Activated CD4-positive, alpha-beta memory T cell treated with anti-CD3 and anti-CD28 coated beads, Interleukin-2, amount 10 ng/mL, durations not matched to agents 7 days and 5 days (primary cell): ENCODE results near the gene SV2C. TPM values are rescaled to one million over a fixed set of nuclear protein-coding genes. Genes with fewer than 3 reads are reported as not detected.

Experiments
- CTCF ChIA-PET: fragments of 350-600 bp; sonication (Branson Sonifier 250); formaldehyde crosslinking; loops from one replicate; lab custom pipeline; 2021; ENCODE audit warnings: antibody characterized with exemption, inconsistent platforms; lab: Charles Lee
- POLR2A ChIA-PET: fragments of 350-600 bp; sonication (Branson Sonifier 250); formaldehyde crosslinking; loops from one replicate; lab custom pipeline; 2021; ENCODE audit warnings: antibody characterized with exemption; lab: Charles Lee
- DNase-seq: peaks from one replicate; pipeline ENCODE4 v3.0.0-alpha.2; 2020
- H3K27ac Mint-ChIP-seq: one replicate; pipeline ENCODE4 v1.8.0; 2021; ENCODE audit warnings: mild to moderate bottlenecking, mixed read lengths
- H3K27me3 Mint-ChIP-seq: one replicate; pipeline ENCODE4 v1.8.0; 2021; ENCODE audit warnings: mixed read lengths
- H3K36me3 Mint-ChIP-seq: one replicate; pipeline ENCODE4 v1.8.0; 2021; ENCODE audit warnings: low read depth, mixed read lengths
- H3K4me1 Mint-ChIP-seq: one replicate; pipeline ENCODE4 v1.8.0; 2021; ENCODE audit warnings: mixed read lengths
- H3K4me3 Mint-ChIP-seq: one replicate; pipeline ENCODE4 v1.8.0; 2021; ENCODE audit warnings: mild to moderate bottlenecking, mixed read lengths
- H3K9me3 Mint-ChIP-seq: one replicate; pipeline ENCODE4 v1.8.0; 2021; ENCODE audit warnings: mixed read lengths
- total RNA-seq, 2 experiments: library from RNA; stranded (reverse); gene quantifications; one replicate each; pipeline ENCODE4 v1.2.3, GENCODE V29; 2021

Gene SV2C
- total RNA-seq, 2 experiments from 2014 or later: 0.28 to 0.33 TPM

- peak; percentile 72 for DNase-seq
- CTCF ChIA-PET: interaction anchor here (0.6 to 3.8 kb wide), 50 partner anchors 9 to 938 kb away, joined by 3 to 42 read pairs (median 4); partner anchors contain the start of gene ANKRD31
- POLR2A ChIA-PET: interaction anchor here (0.9 to 2.2 kb wide), 14 partner anchors 9 to 599 kb away, joined by 3 to 12 read pairs (median 4); partner anchors contain the start of genes IQGAP2 and POC5
- peak overlapping the region; percentile 30 for H3K4me3 Mint-ChIP-seq
- peak overlapping the region; percentile 92 for H3K27ac Mint-ChIP-seq
- H3K9me3 Mint-ChIP-seq: no peaks in the 10 kb centered on the region
- peaks cover 42% of the 10 kb centered on the region for H3K4me1 Mint-ChIP-seq
- no peaks in the 10 kb centered on the region for H3K27me3 Mint-ChIP-seq
- H3K36me3 Mint-ChIP-seq: peaks cover 3% of the 10 kb centered on the region
Observed at GRCh38 chr5:76175051-76175666, 92.0 kb downstream of the SV2C start.

GRCh38 chr5:76175821-76176403, 92.7 kb downstream of the SV2C start:
- Mint-ChIP-seq H3K36me3 (peaks cover 3% of the 10 kb centered on the region), H3K4me1 (peaks cover 42% of the 10 kb centered on the region), H3K4me3 (peak overlapping the region; percentile 59), H3K27ac (peak overlapping the region; percentile 92), H3K9me3 (no peaks in the 10 kb centered on the region), H3K27me3 (no peaks in the 10 kb centered on the region)
- POLR2A ChIA-PET: interaction anchor here (0.9 to 2.2 kb wide), 12 partner anchors 10 to 598 kb away, joined by 3 to 12 read pairs (median 6); partner anchors contain the start of genes IQGAP2 and POC5
- CTCF ChIA-PET: interaction anchor here (0.6 to 3.8 kb wide), 45 partner anchors 8 to 939 kb away, joined by 3 to 42 read pairs (median 4); partner anchors contain the start of gene ANKRD31
- peak; percentile 45 for DNase-seq

- Mint-ChIP-seq H3K9me3 (peaks cover 2% of the 10 kb centered on the region), H3K36me3 (peaks cover 3% of the 10 kb centered on the region), H3K27ac (no peak overlapping the region), H3K4me1 (peaks cover 44% of the 10 kb centered on the region), H3K27me3 (no peaks in the 10 kb centered on the region), H3K4me3 (no peak overlapping the region)
- DNase-seq: no peak
- POLR2A ChIA-PET: no interaction called here
- CTCF ChIA-PET: no interaction called here
Observed at GRCh38 chr5:76177978-76178377, 94.8 kb downstream of the SV2C start.

GRCh38 chr5:76178913-76179312, 95.7 kb downstream of the SV2C start:
- Mint-ChIP-seq H3K4me3 (no peak overlapping the region), H3K4me1 (peaks cover 47% of the 10 kb centered on the region), H3K27ac (no peak overlapping the region), H3K9me3 (peaks cover 5% of the 10 kb centered on the region), H3K27me3 (no peaks in the 10 kb centered on the region), H3K36me3 (peaks cover 9% of the 10 kb centered on the region)
- ChIA-PET POLR2A (no interaction called here), CTCF (no interaction called here)
- no peak for DNase-seq

GRCh38 chr5:76180814-76181805, 97.9 kb downstream of the SV2C start:
- CTCF ChIA-PET: interaction anchor here (0.7 to 1.2 kb wide), 3 partner anchors 28 to 563 kb away, joined by 3 to 5 read pairs (median 4); no protein-coding TSS in a partner anchor

GRCh38 chr5:76187386-76187785, 104.2 kb downstream of the SV2C start:
- ChIA-PET CTCF (interaction anchor here (1.0 to 1.3 kb wide), 2 partner anchors 22 to 69 kb away, joined by 4 to 5 read pairs; no protein-coding TSS in a partner anchor), POLR2A (no interaction called here)
- peaks cover 22% of the 10 kb centered on the region for H3K36me3 Mint-ChIP-seq
- H3K27ac Mint-ChIP-seq: no peak overlapping the region
- no peak overlapping the region for H3K4me3 Mint-ChIP-seq
- H3K27me3 Mint-ChIP-seq: no peaks in the 10 kb centered on the region
- H3K9me3 Mint-ChIP-seq: peaks cover 29% of the 10 kb centered on the region
- peaks cover 4% of the 10 kb centered on the region for H3K4me1 Mint-ChIP-seq
- DNase-seq: no peak

More at GRCh38 chr5:76180814-76181805, 97.9 kb downstream of the SV2C start:
- peaks cover 33% of the 10 kb centered on the region for H3K4me1 Mint-ChIP-seq
- peaks cover 23% of the 10 kb centered on the region for H3K36me3 Mint-ChIP-seq
- H3K4me3 Mint-ChIP-seq: no peak overlapping the region
- POLR2A ChIA-PET: interaction anchor here (0.7 to 1.4 kb wide), 5 partner anchors 15 to 362 kb away, joined by 3 to 8 read pairs (median 6); no protein-coding TSS in a partner anchor
- H3K9me3 Mint-ChIP-seq: peaks cover 14% of the 10 kb centered on the region
- peak; percentile 73 for DNase-seq
- H3K27ac Mint-ChIP-seq: no peak overlapping the region
- no peaks in the 10 kb centered on the region for H3K27me3 Mint-ChIP-seq

GRCh38 chr5:76190356-76190755, 107.2 kb downstream of the SV2C start:
- peaks cover 21% of the 10 kb centered on the region for H3K9me3 Mint-ChIP-seq

GRCh38 chr5:76192837-76193236, 109.7 kb downstream of the SV2C start:
- ChIA-PET POLR2A (no interaction called here), CTCF (interaction anchor here (0.6 to 2.2 kb wide), 4 partner anchors 16 to 195 kb away, joined by 3 to 7 read pairs (median 4); no protein-coding TSS in a partner anchor)
- Mint-ChIP-seq H3K27me3 (peaks cover 11% of the 10 kb centered on the region), H3K9me3 (peaks cover 6% of the 10 kb centered on the region), H3K4me1 (no peaks in the 10 kb centered on the region), H3K4me3 (no peak overlapping the region), H3K36me3 (no peaks in the 10 kb centered on the region), H3K27ac (no peak overlapping the region)
- no peak for DNase-seq

More at GRCh38 chr5:76190356-76190755, 107.2 kb downstream of the SV2C start:
- Mint-ChIP-seq H3K4me3 (no peak overlapping the region), H3K27me3 (peaks cover 6% of the 10 kb centered on the region), H3K4me1 (no peaks in the 10 kb centered on the region), H3K27ac (no peak overlapping the region), H3K36me3 (peaks cover 7% of the 10 kb centered on the region)
- CTCF ChIA-PET: interaction anchor here (1.3 kb wide), 1 partner anchor 15 kb away, joined by 3 read pairs; no protein-coding TSS in a partner anchor
- POLR2A ChIA-PET: no interaction called here
- DNase-seq: no peak

GRCh38 chr5:76193635-76194034, 110.5 kb downstream of the SV2C start:
- CTCF ChIA-PET: interaction anchor here (1.6 to 2.2 kb wide), 3 partner anchors 15 to 47 kb away, joined by 4 to 7 read pairs (median 5); no protein-coding TSS in a partner anchor
- DNase-seq: no peak
- Mint-ChIP-seq H3K27ac (no peak overlapping the region), H3K4me1 (no peaks in the 10 kb centered on the region), H3K27me3 (peaks cover 11% of the 10 kb centered on the region), H3K4me3 (no peak overlapping the region), H3K9me3 (peaks cover 6% of the 10 kb centered on the region), H3K36me3 (no peaks in the 10 kb centered on the region)
- POLR2A ChIA-PET: no interaction called here

- Mint-ChIP-seq H3K4me1 (no peaks in the 10 kb centered on the region), H3K27me3 (peaks cover 11% of the 10 kb centered on the region), H3K36me3 (no peaks in the 10 kb centered on the region), H3K27ac (no peak overlapping the region), H3K9me3 (peaks cover 6% of the 10 kb centered on the region), H3K4me3 (no peak overlapping the region)
- DNase-seq: no peak
- POLR2A ChIA-PET: no interaction called here
- CTCF ChIA-PET: no interaction called here
Observed at GRCh38 chr5:76194340-76194739, 111.2 kb downstream of the SV2C start.

GRCh38 chr5:76196457-76196856, 113.3 kb downstream of the SV2C start:
- Mint-ChIP-seq H3K9me3 (no peaks in the 10 kb centered on the region), H3K36me3 (no peaks in the 10 kb centered on the region), H3K4me1 (peaks cover 1% of the 10 kb centered on the region), H3K27ac (no peak overlapping the region), H3K4me3 (no peak overlapping the region), H3K27me3 (peaks cover 11% of the 10 kb centered on the region)
- CTCF ChIA-PET: interaction anchor here (1.9 kb wide), 1 partner anchor 21 kb away, joined by 9 read pairs; no protein-coding TSS in a partner anchor
- POLR2A ChIA-PET: no interaction called here
- DNase-seq: no peak

- no peak overlapping the region for H3K27ac Mint-ChIP-seq
- peaks cover 11% of the 10 kb centered on the region for H3K27me3 Mint-ChIP-seq
- ChIA-PET CTCF (no interaction called here), POLR2A (no interaction called here)
- no peak overlapping the region for H3K4me3 Mint-ChIP-seq
- no peaks in the 10 kb centered on the region for H3K9me3 Mint-ChIP-seq
- H3K4me1 Mint-ChIP-seq: peaks cover 1% of the 10 kb centered on the region
- DNase-seq: no peak
- no peaks in the 10 kb centered on the region for H3K36me3 Mint-ChIP-seq
Observed at GRCh38 chr5:76196886-76197489, 113.8 kb downstream of the SV2C start.
